Neutrophil (primary cell): ENCODE results near the gene EXOSC2.

Experiments
- H3K27ac ChIP-seq: fragments of 200-600 bp; sonication (generic); 2 replicates; pipeline ENCODE4 v1.5.1; 2016; ENCODE audit warnings: mild to moderate bottlenecking, moderate library complexity
- H3K27me3 ChIP-seq: fragments of 200-600 bp; sonication (generic); 2 replicates; pipeline ENCODE4 v1.6.0; 2016; ENCODE audit warnings: mild to moderate bottlenecking
- H3K36me3 ChIP-seq: fragments of 200-600 bp; sonication (generic); 2 replicates; pipeline ENCODE4 v1.5.1; 2017
- H3K4me1 ChIP-seq, 2 experiments: fragments of 200-600 bp in 1 of 2; sonication (generic) in 1 of 2; 1 replicate in 1 of 2; 2 replicates in 1 of 2; pipeline versions ENCODE4 v1.5.1 to v1.6.1; 2013 to 2016; ENCODE audit warnings: low read depth in 1 of 2, low read length in 1 of 2, mild to moderate bottlenecking in 1 of 2, moderate library complexity in 1 of 2; ENCODE audit not compliant: control insufficient read depth in 1 of 2, insufficient read depth in 1 of 2
- H3K4me3 ChIP-seq, 2 experiments: fragments of 200-600 bp in 1 of 2; sonication (generic) in 1 of 2; 1 replicate in 1 of 2; 2 replicates in 1 of 2; pipeline ENCODE4 v1.5.1; 2013 to 2016; ENCODE audit warnings: low read depth in 1 of 2, low read length in 1 of 2, mild to moderate bottlenecking in 1 of 2, moderate library complexity in 1 of 2
- H3K9me3 ChIP-seq: fragments of 200-600 bp; sonication (generic); 2 replicates; pipeline ENCODE4 v1.5.1; 2016
- CTCF ChIP-seq: fragments of 200-600 bp; sonication (generic); IDR thresholded peaks from 2 replicates; pipeline ENCODE4 v1.5.1; 2016; ENCODE audit warnings: antibody characterized with exemption

EXOSC2 gene

DNA sequence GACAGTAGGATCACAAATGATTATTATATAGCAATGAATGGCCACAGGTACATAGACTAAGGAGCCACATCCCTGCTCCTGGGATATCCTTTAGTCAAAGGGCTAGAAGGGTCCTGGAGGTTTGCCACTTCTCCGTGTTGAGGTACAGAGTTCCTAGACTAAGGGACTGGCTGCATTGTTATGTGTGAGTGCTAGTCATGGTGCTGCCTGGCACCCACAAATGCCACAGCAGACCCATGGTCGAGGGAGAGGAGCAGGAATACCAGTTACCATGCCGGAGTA, 47.4 kb downstream of the EXOSC2 start:
- Histone ChIP-seq H3K27ac (no peak overlapping the region), H3K9me3 (no peaks in the 10 kb centered on the region), H3K36me3 (no peaks in the 10 kb centered on the region), H3K4me1 (no peaks in the 10 kb centered on the region), H3K4me3 (no peak overlapping the region), H3K27me3 (no peaks in the 10 kb centered on the region)
- no peak for TF ChIP-seq CTCF

- H3K9me3 ChIP-seq = no peaks in the 10 kb centered on the region
- no peaks in the 10 kb centered on the region for H3K36me3 ChIP-seq
- H3K27ac ChIP-seq = no peak overlapping the region
- H3K27me3 ChIP-seq = no peaks in the 10 kb centered on the region
- no peaks in the 10 kb centered on the region for H3K4me1 ChIP-seq
- no peak for TF ChIP-seq CTCF
- H3K4me3 ChIP-seq = no peak overlapping the region
Measured at GRCh38 chr9:130741831-130742449, 48.4 kb downstream of the EXOSC2 start.

GRCh38 chr9:130743656-130744055, 50.1 kb downstream of the EXOSC2 start:
- Histone ChIP-seq H3K27ac (no peak overlapping the region), H3K4me3 (no peak overlapping the region), H3K27me3 (no peaks in the 10 kb centered on the region), H3K4me1 (no peaks in the 10 kb centered on the region), H3K36me3 (no peaks in the 10 kb centered on the region), H3K9me3 (no peaks in the 10 kb centered on the region)
- no peak for TF ChIP-seq CTCF

GRCh38 chr9:130745210-130745800, 51.7 kb downstream of the EXOSC2 start:
- H3K27me3 ChIP-seq = no peaks in the 10 kb centered on the region
- no peaks in the 10 kb centered on the region for H3K36me3 ChIP-seq
- no peaks in the 10 kb centered on the region for H3K4me1 ChIP-seq
- TF ChIP-seq CTCF = no peak
- no peak overlapping the region for H3K27ac ChIP-seq
- H3K9me3 ChIP-seq = no peaks in the 10 kb centered on the region
- no peak overlapping the region for H3K4me3 ChIP-seq

DNA sequence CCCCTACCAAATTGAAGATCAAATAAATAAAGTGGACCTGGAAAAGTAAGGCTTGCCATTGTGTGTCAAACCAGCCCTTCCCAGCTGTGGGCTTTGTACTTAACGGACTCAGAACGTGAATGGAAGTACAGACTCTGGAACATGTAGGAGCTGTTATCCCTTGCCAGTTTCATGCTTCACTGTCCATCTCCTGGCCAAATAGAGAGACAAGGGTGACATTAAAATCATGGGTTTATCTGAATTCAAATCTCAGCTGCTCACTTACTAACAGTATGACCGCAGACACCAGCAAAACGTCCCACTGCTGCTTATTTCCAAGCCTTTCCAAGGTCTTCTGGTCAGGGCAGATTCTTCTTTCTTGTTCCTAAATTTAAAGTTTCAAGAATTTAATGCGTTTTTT, 52.2 kb downstream of the EXOSC2 start:
- no peak for TF ChIP-seq CTCF
- Histone ChIP-seq H3K4me3 (no peak overlapping the region), H3K27ac (no peak overlapping the region), H3K4me1 (no peaks in the 10 kb centered on the region), H3K9me3 (no peaks in the 10 kb centered on the region), H3K27me3 (no peaks in the 10 kb centered on the region), H3K36me3 (no peaks in the 10 kb centered on the region)
